SU-DHL-6 (cell line): ENCODE results near the gene GDPD2.

ENCODE experiments used
- EZH2phosphoT487 ChIP-seq: fragments of 200-600 bp; sonication (generic), shearing (Covaris generic); conservative IDR thresholded peaks from 2 replicates; pipeline ENCODE4 v1.6.1; 2018; ENCODE audit warnings: mild to moderate bottlenecking, antibody characterized with exemption, low read length, moderate library complexity, mixed read lengths
- TF ChIP-seq, protein P1 (sequence below): fragments of 200-600 bp; sonication (generic); IDR thresholded peaks from one replicate; pipeline ENCODE4 v1.5.1; 2017; ENCODE audit warnings: antibody characterized with exemption, mild to moderate bottlenecking, low read length, moderate library complexity; ENCODE audit not compliant: insufficient read depth, poor library complexity, severe bottlenecking

DNA sequence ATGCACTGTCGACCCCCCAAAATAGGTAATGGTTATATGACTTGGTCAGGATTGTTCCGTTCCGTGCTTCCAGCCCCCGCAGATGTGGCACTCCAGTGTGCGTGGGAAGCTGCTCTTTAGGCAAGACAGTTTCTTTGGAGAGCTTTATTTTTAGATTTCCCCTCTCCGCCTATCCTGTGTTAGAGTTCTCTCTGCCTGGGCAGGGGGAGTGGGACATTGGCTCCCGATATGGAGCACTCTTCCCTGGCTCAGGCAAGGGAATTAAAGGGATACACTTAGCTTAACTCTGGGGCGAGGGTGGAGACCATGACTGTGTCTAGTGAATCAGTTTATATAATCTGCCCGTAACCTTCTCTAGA is 57.5 kb downstream of the GDPD2 start:
- TF ChIP-seq EZH2phosphoT487 = no peak
- TF ChIP-seq, protein P1, sequence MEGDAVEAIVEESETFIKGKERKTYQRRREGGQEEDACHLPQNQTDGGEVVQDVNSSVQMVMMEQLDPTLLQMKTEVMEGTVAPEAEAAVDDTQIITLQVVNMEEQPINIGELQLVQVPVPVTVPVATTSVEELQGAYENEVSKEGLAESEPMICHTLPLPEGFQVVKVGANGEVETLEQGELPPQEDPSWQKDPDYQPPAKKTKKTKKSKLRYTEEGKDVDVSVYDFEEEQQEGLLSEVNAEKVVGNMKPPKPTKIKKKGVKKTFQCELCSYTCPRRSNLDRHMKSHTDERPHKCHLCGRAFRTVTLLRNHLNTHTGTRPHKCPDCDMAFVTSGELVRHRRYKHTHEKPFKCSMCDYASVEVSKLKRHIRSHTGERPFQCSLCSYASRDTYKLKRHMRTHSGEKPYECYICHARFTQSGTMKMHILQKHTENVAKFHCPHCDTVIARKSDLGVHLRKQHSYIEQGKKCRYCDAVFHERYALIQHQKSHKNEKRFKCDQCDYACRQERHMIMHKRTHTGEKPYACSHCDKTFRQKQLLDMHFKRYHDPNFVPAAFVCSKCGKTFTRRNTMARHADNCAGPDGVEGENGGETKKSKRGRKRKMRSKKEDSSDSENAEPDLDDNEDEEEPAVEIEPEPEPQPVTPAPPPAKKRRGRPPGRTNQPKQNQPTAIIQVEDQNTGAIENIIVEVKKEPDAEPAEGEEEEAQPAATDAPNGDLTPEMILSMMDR = no peak
